Medulla oblongata (tissue), 1 donor: ENCODE data around the gene KCNAB2.

Experiments
- DNase-seq: peaks from one replicate; pipeline ENCODE4 v3.0.0-alpha.2; 2015; ENCODE audit errors: extremely low spot score

KCNAB2 gene

GRCh38 chr1:6148497-6149241 is 103.0 kb downstream of the KCNAB2 start:
- DNase-seq, result no peak

- no peak for DNase-seq
Measured at GRCh38 chr1:6149597-6149996, 103.9 kb downstream of the KCNAB2 start.

- no peak for DNase-seq
Measured at GRCh38 chr1:6150006-6150938, 104.6 kb downstream of the KCNAB2 start.
